GM12878 (cell line): ENCODE measurements around the gene KDM4C. TPM values are rescaled to one million over a fixed set of nuclear protein-coding genes. Genes with fewer than 3 reads are reported as not detected.

Experiments
- ATAC-seq: fragments of 200-7000 bp; cut with Tn5 transposase; 3 replicates; pipeline ENCODE4 v1.9.1; 2020; ENCODE audit warnings: mild to moderate bottlenecking, moderate library complexity
- BruUV-seq: library from RNA; stranded (reverse); fragments of 400-500 nt; replicated peaks from 2 replicates; lab custom pipeline; 2021; lab: Mats Ljungman, UMichigan
- CTCF ChIA-PET: fragments of 300-600 bp; sonication (Branson Sonifier 250); formaldehyde crosslinking; extraction: SDS; loops from one replicate; lab custom pipeline; 2021; ENCODE audit warnings: inconsistent platforms; lab: Yijun Ruan, JAX
- POLR2A ChIA-PET: fragments of 350-600 bp; formaldehyde crosslinking; extraction: SDS; loops from one replicate; lab custom pipeline; 2021; ENCODE audit warnings: inconsistent platforms; lab: Charles Lee
- RAD21 ChIA-PET: fragments of 300-600 bp; sonication (Branson Sonifier 250); formaldehyde crosslinking; loops from one replicate; lab custom pipeline; 2023; ENCODE audit warnings: antibody characterized with exemption; ENCODE audit not compliant: unreplicated experiment; lab: Charles Lee
- SMC1A ChIA-PET: fragments of 300-600 bp; sonication (Branson Sonifier 250); formaldehyde crosslinking; loops from one replicate; lab custom pipeline; 2023; ENCODE audit not compliant: unreplicated experiment, uncharacterized antibody; lab: Charles Lee
- DNase-seq: peaks from one replicate; pipeline ENCODE4 v3.0.0-alpha.2; 2011; ENCODE audit warnings: low read depth, low spot score
- FAIRE-seq: peaks from 3 replicates; lab custom pipeline; 2011; peaks lifted over from hg19 to GRCh38; lab: Jason Lieb, UNC
- H2AFZ ChIP-seq: 2 replicates; pipeline ENCODE4 v1.6.0; 2011; ENCODE audit warnings: low read depth, low read length, control low read depth; ENCODE audit not compliant: control insufficient read depth
- H3K27ac ChIP-seq: 2 replicates; pipeline ENCODE4 v1.5.1; 2011; ENCODE audit warnings: control low read depth; ENCODE audit not compliant: control insufficient read depth, insufficient read depth
- H3K27me3 ChIP-seq, 2 experiments: replicated peaks in 1 of 2; 2 replicates each; pipeline versions ENCODE4 v1.6.0 to v1.6.1; 2011; ENCODE audit warnings: low read length in 1 of 2; ENCODE audit not compliant: control insufficient read depth in 2 of 2, insufficient read depth in 2 of 2
- H3K36me3 ChIP-seq, 2 experiments: 2 replicates each; pipeline ENCODE4 v1.5.1; 2011; ENCODE audit warnings: low read length in 1 of 2; ENCODE audit not compliant: control insufficient read depth in 2 of 2, insufficient read depth in 2 of 2
- H3K4me1 ChIP-seq: 2 replicates; pipeline ENCODE4 v1.6.1; 2011; ENCODE audit warnings: mild to moderate bottlenecking, low read length, moderate library complexity, mixed read lengths; ENCODE audit not compliant: control insufficient read depth, insufficient read depth
- H3K4me2 ChIP-seq: 2 replicates; pipeline ENCODE4 v1.6.0; 2011; ENCODE audit warnings: control low read depth; ENCODE audit not compliant: control insufficient read depth, insufficient read depth
- H3K4me3 ChIP-seq: fragments of 200-600 bp; sonication (generic); 2 replicates; pipeline ENCODE4 v1.5.1; 2016
- H3K79me2 ChIP-seq: 2 replicates; pipeline ENCODE4 v1.6.0; 2011; ENCODE audit warnings: low read length; ENCODE audit not compliant: control insufficient read depth, insufficient read depth
- H3K9ac ChIP-seq: 2 replicates; pipeline ENCODE4 v1.8.0; 2011; ENCODE audit warnings: low read length, control low read depth, mixed read lengths; ENCODE audit not compliant: control insufficient read depth, insufficient read depth
- H3K9me3 ChIP-seq: replicated peaks from 3 replicates; pipeline ENCODE4 v1.5.1; 2011; ENCODE audit warnings: mild to moderate bottlenecking, low read length; ENCODE audit not compliant: control insufficient read depth, insufficient read depth
- H4K20me1 ChIP-seq: 2 replicates; pipeline ENCODE4 v1.6.0; 2011; ENCODE audit not compliant: control insufficient read depth, insufficient read depth
- ATF7 ChIP-seq: fragments of 450-650 bp; IDR thresholded peaks from 2 replicates; pipeline ENCODE4 v1.6.1; 2016; ENCODE audit warnings: low read depth, mild to moderate bottlenecking
- CREB1 ChIP-seq: IDR thresholded peaks from 2 replicates; pipeline ENCODE4 v1.6.1; 2012; ENCODE audit warnings: low read depth, mild to moderate bottlenecking, inconsistent platforms
- CREM ChIP-seq: IDR thresholded peaks from 2 replicates; pipeline ENCODE4 v1.6.1; 2014; ENCODE audit warnings: antibody characterized with exemption, low read depth
- EP300 ChIP-seq, 2 experiments: fragments of 150-350 bp in 1 of 2; IDR thresholded peaks; 2 replicates each; pipeline ENCODE4 v1.6.1; 2011 to 2012; ENCODE audit warnings: low read depth in 2 of 2, low read length in 2 of 2, borderline replicate concordance in 1 of 2, improper control_type of control experiment in 1 of 2, inconsistent platforms in 1 of 2; ENCODE audit not compliant: control insufficient read depth in 1 of 2
- ETV6 ChIP-seq, 2 experiments: fragments of 450-650 bp in 1 of 2; IDR thresholded peaks in 1 of 2; conservative IDR thresholded peaks in 1 of 2; 2 replicates each; pipeline ENCODE4 v1.6.1; 2014; ENCODE audit warnings: antibody characterized with exemption in 1 of 2, borderline replicate concordance in 1 of 2, low read depth in 1 of 2, mild to moderate bottlenecking in 1 of 2, moderate library complexity in 1 of 2
- EZH2 ChIP-seq: IDR thresholded peaks from 2 replicates; pipeline ENCODE4 v1.6.1; 2012; ENCODE audit warnings: low read depth, mild to moderate bottlenecking, control low read depth, inconsistent platforms, low read length, borderline replicate concordance; ENCODE audit not compliant: control insufficient read depth
- FOXK2 ChIP-seq: fragments of 450-650 bp; IDR thresholded peaks from 2 replicates; pipeline ENCODE4 v1.6.1; 2017; ENCODE audit warnings: mild to moderate bottlenecking, moderate library complexity
- JUND ChIP-seq: IDR thresholded peaks from 2 replicates; pipeline ENCODE4 v1.6.1; 2012; ENCODE audit warnings: low read depth, mild to moderate bottlenecking, low read length, improper control_type of control experiment, moderate library complexity
- MEF2B ChIP-seq: fragments of 450-650 bp; IDR thresholded peaks from 2 replicates; pipeline ENCODE4 v1.6.1; 2018; ENCODE audit warnings: mild to moderate bottlenecking, moderate library complexity; ENCODE audit not compliant: partially characterized antibody, poor library complexity, severe bottlenecking
- PAX5 ChIP-seq: IDR thresholded peaks from 2 replicates; pipeline ENCODE4 v1.6.1; 2011; ENCODE audit warnings: low read depth, low read length, borderline replicate concordance
- PAX8 ChIP-seq: fragments of 450-650 bp; IDR thresholded peaks from 2 replicates; pipeline ENCODE4 v1.6.1; 2017; ENCODE audit warnings: mild to moderate bottlenecking, moderate library complexity
- RELB ChIP-seq: fragments of 450-650 bp; IDR thresholded peaks from 2 replicates; pipeline ENCODE4 v1.6.1; 2017; ENCODE audit warnings: low read depth, mild to moderate bottlenecking, moderate library complexity
- WRNIP1 ChIP-seq: IDR thresholded peaks from 2 replicates; pipeline ENCODE4 v1.6.1; 2011; ENCODE audit warnings: low read depth, low read length, improper control_type of control experiment, borderline replicate concordance
- ZBTB40 ChIP-seq: fragments of 450-650 bp; IDR thresholded peaks from 2 replicates; pipeline ENCODE4 v1.6.1; 2016; ENCODE audit warnings: mild to moderate bottlenecking, moderate library complexity, borderline replicate concordance
- ZNF207 ChIP-seq: fragments of 450-650 bp; IDR thresholded peaks from 2 replicates; pipeline ENCODE4 v1.6.1; 2014; ENCODE audit warnings: antibody characterized with exemption, mild to moderate bottlenecking, borderline replicate concordance
- ZNF217 ChIP-seq: fragments of 450-650 bp; IDR thresholded peaks from 2 replicates; pipeline ENCODE4 v1.6.1; 2017; ENCODE audit warnings: antibody characterized with exemption, mild to moderate bottlenecking
- ZNF24 ChIP-seq: fragments of 450-650 bp; IDR thresholded peaks from 2 replicates; pipeline ENCODE4 v1.6.1; 2017; ENCODE audit warnings: antibody characterized with exemption, mild to moderate bottlenecking
- WGBS: methylation state at CpG from one replicate; pipeline ENCODE4 v1.1.6; 2016; ENCODE audit warnings: low lambda C conversion rate; ENCODE audit not compliant: insufficient replicate concordance, insufficient coverage; ENCODE audit errors: missing lambda C conversion rate; 5-methylcytosine and 5-hydroxymethylcytosine counted together
- in situ Hi-C: fragments of 300-500 bp; cut with MboI; formaldehyde crosslinking; loops from 9 replicates; pipeline ENCODE4 v1.14.3; 2018; ENCODE audit warnings: mixed read lengths
- intact Hi-C: fragments of 100-400 bp; cut with micrococcal nuclease; formaldehyde crosslinking; loops from one replicate; pipeline ENCODE4 v1.14.2; 2022; ENCODE audit not compliant: unreplicated experiment
- polyA plus RNA-seq, 11 experiments: library from polyadenylated mRNA; depleted of rRNA in 4 of 11; unstranded in 6 of 11; stranded (reverse) in 5 of 11; fragments of >200 nt; fragmentation: Nextera tagmentation in 4 of 11; fragmentation: Illumina TruSeq in 1 of 11; extraction: Ambion mirVana in 4 of 11; extraction: Trizol in 1 of 11; gene quantifications; 1 replicate in 1 of 11; 2 replicates in 10 of 11; pipeline versions ENCODE4 v1.2.1 to v1.2.3, GENCODE V29; 2011 to 2016; ENCODE audit warnings: inconsistent platforms in 2 of 11, missing spikeins in 2 of 11, low read depth in 1 of 11
- total RNA-seq, 4 experiments: library from RNA; depleted of rRNA in 3 of 4; stranded (reverse); fragments of >200 nt in 3 of 4; fragmentation: Illumina TruSeq in 1 of 4; extraction: Trizol in 1 of 4; gene quantifications; 2 replicates each; pipeline versions ENCODE4 v1.2.1 to v1.2.3, GENCODE V29; 2013 to 2021

The KDM4C gene
- total and polyA plus RNA-seq, 10 of the 15 experiments (the other 5 are each of a cell fraction or from before 2014, with no cell fraction given): 6.8 to 41.2 (median 20.1) TPM

GRCh38 chr9:6894135-6894534 lies 136.4 kb downstream of the KDM4C start:
- Histone ChIP-seq H3K27ac (peak overlapping the region; percentile 56), H3K9me3 (no peaks in the 10 kb centered on the region; the same call in 2 of the 3 replicates), H3K9ac (no peak overlapping the region), H2AFZ (no peak overlapping the region), H3K4me2 (peak overlapping the region; percentile 36; the same call in 1 of the 2 replicates), H3K79me2 (no peaks in the 10 kb centered on the region; the same call in 1 of the 2 replicates), H3K4me1 (peaks cover 28% of the 10 kb centered on the region), H4K20me1 (no peaks in the 10 kb centered on the region), H3K4me3 (no peak overlapping the region), H3K27me3 (no peaks in the 10 kb centered on the region), H3K36me3 (peaks cover 1 to 8% of the 10 kb centered on the region in 2 experiments; a peak in 2 of 4 replicates)
- intact Hi-C loops: no loop called here
- BruUV-seq: no TSS peak
- CTCF ChIA-PET: no interaction called here
- DNase-seq: peak; percentile 63
- peak; percentile 88 for FAIRE-seq
- SMC1A ChIA-PET: interaction anchor here (1.2 to 2.8 kb wide), 4 partner anchors 10 to 539 kb away, joined by 3 to 9 read pairs (median 5); no protein-coding TSS in a partner anchor
- in situ Hi-C loops: no loop called here
- RAD21 ChIA-PET: interaction anchor here (0.6 kb wide), 1 partner anchor 472 kb away, joined by 3 read pairs; no protein-coding TSS in a partner anchor
- ATAC-seq: peak; percentile 96
- POLR2A ChIA-PET: interaction anchor here (1.0 kb wide), 1 partner anchor 136 kb away, joined by 3 read pairs; the partner anchor contains the start of gene KDM4C
- 2% methylated on average over 3 of the region's 3 CpGs for WGBS
- TF ChIP-seq ATF7: peak; percentile 23; the same call in 1 of the 2 replicates
- TF ChIP-seq ZNF217: no peak; the same call in 1 of the 2 replicates
- TF ChIP-seq CREM: 0 out of 2 replicates have a peak, but pooled peaks have one; percentile 49
- no peak for TF ChIP-seq FOXK2
- TF ChIP-seq ZBTB40: no peak
- TF ChIP-seq ZNF207: no peak
- peak; percentile 72; the same call in 1 of the 2 replicates for TF ChIP-seq JUND
- peak; percentile 32; the same call in 1 of the 2 replicates for TF ChIP-seq PAX5
- no peak for TF ChIP-seq WRNIP1
- peak; percentile 92; the same call in 1 of the 2 replicates for TF ChIP-seq PAX8
- TF ChIP-seq RELB: peak; percentile 80
- peak; percentile 22; the same call in 1 of the 2 replicates for TF ChIP-seq CREB1
- TF ChIP-seq MEF2B: peak; percentile 16
- TF ChIP-seq ZNF24: 0 out of 2 replicates have a peak, but pooled peaks have one; percentile 39
- TF ChIP-seq EP300 (IDR thresholded peaks at IDR 0.05; ENCODE audit: borderline replicate concordance in 1 of 2, control insufficient read depth in 1 of 2, low read depth in 2 of 2, low read length in 2 of 2): peak in 1 of 2 experiments; percentile 75; a peak in 2 of 4 replicates
- no peak for TF ChIP-seq ETV6 (conservative IDR thresholded peaks at IDR 0.05 in 1 of 2, IDR thresholded peaks at IDR 0.05 in 1 of 2; ENCODE audit: borderline replicate concordance in 1 of 2, low read depth in 1 of 2)
- TF ChIP-seq EZH2: no peak
